Measurements from ENCODE around the gene SRGAP1.

The SRGAP1 gene

DNA sequence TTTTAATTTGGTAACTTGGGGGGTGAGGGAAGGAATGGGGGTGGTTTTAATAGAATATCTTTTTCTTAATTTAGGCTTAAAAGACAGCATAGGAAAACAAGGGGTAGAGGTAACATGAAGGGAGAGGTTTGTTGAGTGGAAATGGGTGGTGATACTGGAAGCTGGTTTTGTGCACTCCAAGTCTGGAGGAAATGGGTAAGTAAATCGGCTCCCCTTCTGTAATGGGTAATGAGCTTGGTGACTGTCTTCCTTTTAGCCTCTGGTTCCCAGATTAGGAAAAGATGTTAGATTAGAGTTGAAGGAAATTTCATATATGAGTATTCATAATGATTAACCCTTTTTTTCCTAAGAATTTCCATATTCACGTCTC lies 122.1 kb downstream of the SRGAP1 start:
- DNase-seq (ENCODE audit: low read depth in 2 of 2): no peak

DNA sequence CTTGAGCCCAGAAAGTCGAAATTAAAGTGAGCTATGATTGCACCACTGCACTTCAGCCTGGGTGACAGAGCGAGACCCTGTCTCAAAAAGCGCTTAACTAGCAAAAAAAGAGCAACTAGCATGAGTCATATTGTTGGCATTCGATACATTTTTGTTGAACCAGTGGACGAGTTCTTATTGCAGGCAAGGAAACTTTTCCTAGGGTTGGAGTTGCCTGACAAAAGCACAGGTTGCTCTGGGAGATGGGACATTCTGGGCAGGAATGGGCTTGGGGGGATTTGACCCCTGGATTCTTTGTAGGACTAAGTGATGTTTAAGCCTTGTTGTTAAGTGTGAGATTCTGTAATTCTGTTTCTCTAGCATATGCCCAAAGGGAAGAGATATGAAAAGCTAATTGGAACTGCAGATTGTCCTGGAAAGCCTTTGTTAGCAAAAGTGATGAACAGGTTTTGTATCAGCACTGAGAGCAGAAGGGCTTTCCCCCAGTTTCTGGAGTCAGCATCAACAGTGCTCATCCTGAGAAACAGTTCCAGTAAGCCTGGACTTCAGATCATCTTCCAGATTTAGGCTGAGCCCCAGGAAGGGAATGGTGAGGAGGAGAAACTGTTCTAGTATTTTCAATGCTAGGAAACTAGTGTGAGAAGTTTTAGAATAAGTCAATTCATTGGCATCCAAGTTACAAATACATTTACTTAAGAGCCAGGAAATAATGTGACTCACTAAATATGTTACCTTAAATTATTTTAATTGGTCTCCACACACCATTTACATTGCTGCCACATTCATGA lies 123.1 kb downstream of the SRGAP1 start:
- DNase-seq (ENCODE audit: low read depth in 2 of 2): no peak

DNA sequence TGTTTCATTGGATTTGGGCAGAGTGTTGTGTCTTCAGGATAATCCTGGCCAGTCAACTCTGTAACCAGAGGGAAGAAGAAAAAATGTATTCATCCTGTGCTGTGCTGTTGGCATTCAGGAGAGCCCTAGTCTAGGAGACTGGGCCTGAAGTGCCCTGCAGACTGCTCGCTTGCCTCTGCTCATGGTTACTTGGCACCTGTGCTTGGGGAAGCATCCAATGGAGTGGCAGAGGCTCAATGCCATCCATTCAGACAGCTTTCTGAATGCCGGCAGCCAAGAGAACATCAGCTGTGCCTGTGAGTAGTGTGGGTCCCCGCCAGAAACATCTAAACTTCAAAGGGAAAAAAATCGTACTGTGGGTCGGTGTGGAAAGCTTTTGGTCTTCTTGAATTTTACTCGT lies 124.2 kb downstream of the SRGAP1 start:
- DNase-seq (ENCODE audit: low read depth in 2 of 2): no peak

DNA sequence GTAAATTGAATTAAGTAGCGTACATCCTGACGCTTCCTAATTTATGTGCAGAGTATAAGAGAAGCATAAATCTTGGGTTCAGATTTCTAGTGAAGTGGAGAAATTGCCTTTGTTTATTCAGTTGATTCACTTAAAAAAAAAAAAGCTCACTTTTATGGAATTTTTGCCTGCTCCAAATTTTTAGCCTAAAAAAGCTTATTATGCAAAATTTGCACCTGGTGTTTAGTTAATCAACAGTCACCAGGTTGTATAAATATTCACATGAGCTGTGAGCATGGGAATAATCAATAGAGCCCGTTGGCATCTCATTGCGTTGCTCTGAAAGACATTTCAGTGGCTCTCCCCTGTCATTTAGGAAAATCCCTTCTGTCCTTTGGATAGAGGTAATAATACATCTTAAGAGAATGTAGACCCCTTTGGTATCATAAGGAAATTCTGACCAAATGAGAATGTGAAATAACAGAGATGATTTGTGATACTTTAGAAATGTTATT lies 132.4 kb downstream of the SRGAP1 start:
- DNase-seq (ENCODE audit: low read depth in 2 of 2): no peak

DNA sequence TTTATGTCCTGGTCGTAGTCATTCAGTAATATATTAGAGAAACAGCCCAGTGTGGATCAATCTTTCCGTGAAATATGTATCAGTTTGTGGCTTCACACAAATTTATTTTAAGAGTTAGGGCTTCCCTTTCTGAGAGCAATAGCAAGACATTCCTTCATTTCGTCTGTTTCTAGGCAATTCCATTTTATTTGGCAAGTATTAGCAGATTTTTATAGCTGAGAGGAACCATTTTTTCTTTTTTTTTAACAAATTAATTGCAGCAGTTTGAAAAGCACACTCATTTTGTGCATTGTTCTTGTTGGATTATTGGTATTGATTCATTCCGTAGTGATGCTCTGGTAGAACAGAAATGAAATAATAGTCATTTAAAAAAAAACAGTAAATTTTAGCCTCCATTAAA lies 132.9 kb downstream of the SRGAP1 start:
- DNase-seq (ENCODE audit: low read depth in 2 of 2): no peak

DNA sequence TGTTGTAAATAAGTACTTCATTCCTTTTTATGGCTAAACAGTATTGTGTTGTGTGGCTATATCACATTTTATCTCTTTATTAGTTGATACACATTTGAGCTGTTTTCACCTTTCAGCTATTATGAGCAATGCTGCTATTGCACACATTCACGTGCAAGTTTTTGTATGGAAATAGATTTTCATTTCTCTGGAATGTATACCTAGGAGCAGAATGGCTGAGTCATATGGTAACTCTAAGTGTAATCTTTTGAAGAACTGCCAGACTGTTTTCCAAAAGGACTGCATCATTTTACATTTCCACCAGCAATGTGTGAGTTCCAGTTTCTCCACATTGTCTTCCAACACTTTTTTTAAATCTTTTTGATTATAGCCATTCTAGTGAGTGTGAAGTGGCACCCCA lies 134.0 kb downstream of the SRGAP1 start:
- DNase-seq (ENCODE audit: low read depth in 2 of 2): no peak

DNA sequence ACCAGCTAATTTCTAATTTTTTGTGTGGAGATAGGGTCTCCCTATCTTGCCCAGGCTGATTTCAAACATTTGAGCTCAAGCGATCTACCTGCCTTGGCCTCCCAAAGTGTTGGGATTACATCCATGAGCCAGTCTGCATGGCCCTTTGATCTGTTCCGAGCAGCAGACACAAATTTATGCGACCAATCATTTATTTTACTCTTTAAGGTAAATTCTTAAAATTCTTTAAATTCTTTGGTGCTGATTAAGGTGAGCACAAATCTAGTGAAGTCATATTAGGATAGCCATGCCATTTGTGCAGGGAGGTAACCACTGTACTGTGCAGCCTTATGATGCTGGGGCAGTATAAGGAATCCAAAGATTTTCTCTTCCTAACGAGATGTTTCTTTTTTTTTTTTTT lies 135.7 kb downstream of the SRGAP1 start:
- DNase-seq (ENCODE audit: low read depth in 2 of 2): no peak

DNA sequence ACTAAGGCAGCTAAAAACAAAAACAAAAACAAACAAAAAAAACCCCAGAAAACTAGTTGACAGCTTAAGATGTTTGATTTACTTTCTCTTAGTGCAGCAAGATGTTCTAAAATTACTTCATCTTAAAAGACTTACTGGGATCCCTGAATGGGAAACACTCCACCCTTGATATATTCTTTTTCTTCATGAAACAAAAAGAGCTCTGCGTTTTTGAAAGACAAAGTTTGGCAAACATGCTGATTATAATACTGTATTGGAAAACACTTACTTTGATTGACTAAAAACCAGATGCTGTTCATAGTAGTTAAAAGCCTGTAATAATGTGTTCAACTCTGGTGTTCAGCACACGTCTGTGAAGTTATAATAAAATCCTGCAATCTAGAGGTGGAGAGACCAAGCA lies 136.8 kb downstream of the SRGAP1 start:
- no peak for DNase-seq (ENCODE audit: low read depth in 2 of 2)

DNA sequence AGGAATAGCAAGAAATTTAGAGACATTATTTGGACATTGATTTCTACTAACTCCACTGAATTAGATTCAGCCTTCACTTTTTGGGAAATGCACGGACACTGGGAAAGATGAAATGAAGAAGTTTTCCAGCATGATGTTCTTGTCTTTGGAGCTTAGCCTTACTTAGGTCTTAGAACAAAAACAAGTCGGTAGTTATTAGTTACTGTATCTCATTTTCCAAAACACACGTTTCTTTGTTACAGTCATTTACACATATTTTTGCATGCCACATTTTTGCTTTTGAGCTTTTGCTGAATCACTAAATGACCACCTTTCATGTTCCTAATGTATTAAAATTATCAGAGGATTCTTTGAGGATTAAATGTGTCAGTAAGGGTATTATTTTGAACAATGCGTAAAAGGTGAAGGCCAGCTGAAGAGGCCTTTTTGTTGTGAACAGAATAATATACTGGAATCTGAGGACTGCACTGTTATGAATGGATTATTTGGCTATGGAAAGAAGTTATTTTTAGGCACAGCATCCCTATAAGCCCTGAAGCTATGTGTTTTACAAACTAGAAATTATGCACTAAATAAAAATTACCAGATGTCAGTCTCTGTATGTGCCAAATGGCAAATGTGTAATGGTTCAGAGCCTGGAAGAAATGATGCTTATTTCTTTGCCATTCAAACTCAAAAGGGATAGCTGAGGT lies 138.2 kb downstream of the SRGAP1 start:
- no peak for DNase-seq (ENCODE audit: low read depth in 2 of 2)

DNA sequence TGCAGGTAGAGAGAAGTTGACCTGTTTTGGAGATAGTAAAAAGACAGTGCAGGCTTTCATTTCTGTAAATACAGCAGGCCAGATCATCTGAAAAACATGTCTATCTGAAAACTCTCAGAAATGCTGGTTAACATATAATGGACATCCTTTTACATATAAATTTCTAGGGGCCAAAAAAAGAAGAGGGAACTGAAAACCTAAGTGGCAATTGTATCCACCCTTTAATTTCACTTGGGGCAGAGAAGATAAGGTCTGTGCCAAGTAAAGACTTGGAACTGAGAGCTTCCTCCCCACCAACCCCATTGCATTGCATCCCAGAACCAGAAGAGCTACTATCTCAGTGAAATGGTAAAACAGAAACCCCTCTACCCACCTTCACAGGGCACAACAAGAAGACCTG lies 141.0 kb downstream of the SRGAP1 start:
- DNase-seq (ENCODE audit: low read depth in 2 of 2): no peak

DNA sequence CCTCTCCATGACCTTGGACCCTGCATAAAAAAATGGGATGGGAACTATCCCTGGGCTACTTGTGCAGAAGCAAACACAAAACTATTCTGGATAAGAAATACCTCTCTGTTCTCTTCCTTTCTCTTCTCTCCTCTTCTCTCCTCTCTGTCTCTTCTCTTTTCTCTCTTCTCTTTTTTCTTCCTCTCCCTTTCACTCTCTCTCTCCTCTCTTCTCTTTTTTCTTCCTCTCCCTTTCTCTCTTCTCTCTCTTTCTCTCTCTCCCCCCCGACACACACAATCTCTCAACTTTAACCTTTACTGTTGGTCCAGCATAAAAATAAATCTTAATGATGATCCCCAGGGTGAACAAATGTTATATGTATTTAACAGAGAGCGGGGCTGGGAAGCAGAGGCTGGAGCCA lies 141.4 kb downstream of the SRGAP1 start:
- no peak for DNase-seq (ENCODE audit: low read depth in 2 of 2)

DNA sequence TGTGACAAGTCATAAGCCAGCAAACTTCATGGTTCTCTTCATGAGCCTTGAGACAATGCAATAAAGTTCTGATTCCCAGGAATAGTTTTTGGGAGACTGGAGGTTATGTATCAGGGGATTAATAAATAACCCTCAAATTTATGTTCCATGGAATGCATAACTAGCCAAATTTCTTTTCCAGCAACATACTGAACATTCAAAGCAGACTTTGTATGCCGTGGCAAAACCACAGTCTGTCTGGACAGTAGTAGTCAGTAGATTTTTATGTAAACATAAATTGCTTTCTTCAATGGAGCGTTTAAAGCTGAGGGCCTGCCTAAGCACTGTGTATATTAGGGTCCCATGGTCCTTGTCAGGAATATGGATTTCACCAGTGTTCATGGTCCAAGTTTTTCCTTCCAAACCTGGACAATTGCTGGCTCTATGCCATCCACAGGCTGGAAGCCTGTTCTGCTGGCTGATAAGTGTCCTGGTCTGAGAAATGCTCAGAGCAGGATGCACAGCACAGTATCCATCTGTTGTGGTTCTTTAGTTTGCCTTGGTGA lies 144.9 kb downstream of the SRGAP1 start:
- no peak for DNase-seq (ENCODE audit: low read depth in 2 of 2)

DNA sequence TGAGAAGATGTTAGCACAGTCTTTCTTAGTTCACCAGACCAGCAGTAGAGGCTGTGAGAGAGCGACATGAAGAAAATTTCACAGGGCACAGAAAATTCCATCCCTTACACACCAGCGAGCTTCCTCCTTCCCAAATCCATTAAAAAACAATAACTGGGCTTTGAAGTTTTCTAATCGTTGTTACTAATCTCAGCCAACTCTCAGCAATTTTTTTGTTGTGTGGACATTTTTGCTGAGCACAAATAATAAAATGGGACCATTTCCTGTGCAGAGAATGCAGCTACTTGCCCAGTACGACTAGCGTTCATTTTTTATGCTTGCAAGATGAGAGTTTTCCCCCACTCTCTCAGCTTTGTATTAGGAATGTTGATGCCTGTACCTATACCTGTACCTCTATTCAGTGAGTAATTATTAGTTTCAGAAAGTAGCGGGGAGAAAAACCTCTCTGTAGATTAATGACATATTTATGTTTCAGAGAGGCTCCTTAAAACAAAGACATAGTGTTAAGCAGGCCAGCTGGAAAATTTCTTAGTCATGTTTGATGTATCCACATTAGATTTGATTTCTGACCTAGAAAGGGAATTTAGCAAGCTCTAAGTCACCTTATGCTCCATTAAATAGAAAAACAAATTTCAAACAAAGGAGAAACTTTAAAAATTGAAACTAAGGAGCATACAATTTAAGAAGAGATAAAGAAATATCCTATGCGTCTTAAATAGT lies 146.5 kb downstream of the SRGAP1 start:
- DNase-seq (ENCODE audit: low read depth in 2 of 2): no peak

DNA sequence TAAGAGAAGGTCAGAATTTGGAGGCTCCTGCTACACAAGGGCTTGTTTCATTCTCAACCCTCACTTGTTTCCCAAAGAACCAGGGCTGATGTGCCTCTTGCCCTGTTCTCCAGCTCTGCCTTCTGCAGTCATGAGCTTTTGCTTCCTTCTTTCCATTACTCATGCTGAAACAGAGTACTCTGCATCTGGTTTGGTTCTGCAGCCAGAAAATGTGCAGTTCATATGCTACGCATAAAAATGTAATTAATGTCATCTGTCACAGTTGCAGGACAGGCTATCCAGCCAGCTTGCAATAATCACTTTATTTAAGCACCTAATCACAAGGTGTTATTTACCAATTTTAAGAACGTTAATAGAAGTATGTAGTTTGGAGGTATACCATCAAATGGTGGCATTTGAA lies 150.2 kb downstream of the SRGAP1 start:
- no peak for DNase-seq (ENCODE audit: low read depth in 2 of 2)

DNA sequence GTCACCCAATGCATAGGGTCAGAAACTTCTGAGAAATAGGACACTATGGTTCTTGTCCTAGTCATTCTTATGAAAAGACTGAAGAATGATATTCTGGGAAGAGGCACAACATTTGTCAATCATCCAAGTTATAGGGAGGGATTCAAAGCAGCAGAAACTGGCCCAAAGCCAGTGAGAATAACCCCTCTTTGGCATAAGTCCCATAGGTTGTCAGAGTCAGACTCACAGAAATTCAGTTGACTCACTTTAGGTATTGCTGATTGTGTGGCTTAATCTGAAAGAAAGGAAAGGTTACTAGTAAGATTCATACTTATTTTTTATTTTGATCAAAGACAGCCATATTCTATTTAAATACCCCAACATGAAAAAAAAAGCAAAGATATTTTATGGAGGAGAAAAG lies 151.0 kb downstream of the SRGAP1 start:
- DNase-seq (ENCODE audit: low read depth in 2 of 2): no peak

DNA sequence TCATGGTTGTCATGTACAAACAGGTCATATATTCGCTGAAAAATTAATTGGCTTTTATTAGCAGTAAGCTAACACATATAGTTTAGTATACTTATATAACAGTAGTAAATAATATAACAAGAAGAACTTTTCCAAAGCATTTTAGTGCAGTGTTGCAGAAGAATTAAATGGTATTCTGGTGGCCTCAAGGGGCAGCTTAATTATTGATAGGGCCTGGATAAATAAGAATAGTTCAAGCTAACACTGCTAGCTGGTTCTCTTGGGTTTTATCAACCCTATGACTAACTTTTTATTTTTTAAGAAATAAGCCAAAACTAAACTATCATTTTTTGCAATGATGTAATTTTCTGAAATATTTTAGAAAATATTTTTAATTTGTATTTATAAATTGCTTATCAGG lies 152.1 kb downstream of the SRGAP1 start:
- no peak for DNase-seq (ENCODE audit: low read depth in 2 of 2)

DNA sequence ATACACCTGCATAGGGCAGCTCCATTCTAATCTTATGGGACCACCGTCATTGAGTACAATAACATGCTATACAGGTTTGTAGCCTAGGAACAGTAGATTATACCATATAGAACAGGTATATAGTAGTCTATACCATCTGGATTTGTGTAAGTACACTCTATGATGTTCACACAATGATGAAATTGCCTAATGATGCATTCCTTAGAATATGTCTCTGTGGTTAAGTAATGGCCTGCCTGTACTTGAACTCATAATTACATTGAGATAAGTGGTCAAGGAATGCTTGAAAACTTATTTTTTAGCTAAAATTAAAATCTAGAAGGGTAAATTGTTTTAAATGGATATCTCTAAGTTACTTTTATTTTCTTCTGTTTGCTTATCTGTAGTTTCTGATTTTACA lies 152.7 kb downstream of the SRGAP1 start:
- no peak for DNase-seq (ENCODE audit: low read depth in 2 of 2)

DNA sequence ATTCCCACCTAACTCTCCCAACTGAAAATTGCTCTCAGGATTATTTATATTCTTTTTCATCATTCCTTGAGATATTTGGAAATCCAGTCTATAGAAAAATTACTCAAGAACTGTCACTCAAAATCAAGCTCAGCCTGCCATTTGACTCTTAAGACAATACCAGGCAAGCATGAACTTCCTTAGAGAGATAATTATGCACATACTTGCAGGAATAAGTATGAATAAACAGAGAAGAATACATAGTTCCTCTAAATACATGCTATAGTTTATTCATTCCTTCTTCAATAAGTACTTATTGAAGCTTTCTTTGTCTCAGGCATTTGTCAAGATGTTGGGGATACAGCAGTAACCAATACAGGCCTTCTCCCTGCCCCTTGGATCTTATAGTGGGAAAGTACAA lies 154.1 kb downstream of the SRGAP1 start:
- DNase-seq (ENCODE audit: low read depth in 2 of 2): no peak

DNA sequence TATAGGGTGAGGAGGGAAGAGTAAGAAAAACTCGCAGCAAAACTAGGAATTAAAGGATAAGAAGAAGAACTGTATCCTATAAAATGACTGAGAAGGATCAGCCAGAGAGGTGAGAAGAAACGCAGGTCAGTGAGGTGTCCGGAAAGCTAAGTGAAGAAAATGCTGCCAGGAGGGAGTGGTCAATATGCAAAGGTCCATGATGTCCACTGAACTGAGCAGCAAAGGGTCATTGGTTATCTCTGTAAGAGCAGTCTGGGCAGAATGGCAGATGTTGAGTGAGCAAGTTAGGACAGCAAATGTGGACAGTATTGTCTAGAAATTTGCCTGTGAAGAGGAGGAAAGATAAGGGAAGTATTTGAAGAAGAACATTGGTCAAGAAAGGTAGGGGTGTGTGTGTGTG lies 155.4 kb downstream of the SRGAP1 start:
- DNase-seq (ENCODE audit: low read depth in 2 of 2): no peak

DNA sequence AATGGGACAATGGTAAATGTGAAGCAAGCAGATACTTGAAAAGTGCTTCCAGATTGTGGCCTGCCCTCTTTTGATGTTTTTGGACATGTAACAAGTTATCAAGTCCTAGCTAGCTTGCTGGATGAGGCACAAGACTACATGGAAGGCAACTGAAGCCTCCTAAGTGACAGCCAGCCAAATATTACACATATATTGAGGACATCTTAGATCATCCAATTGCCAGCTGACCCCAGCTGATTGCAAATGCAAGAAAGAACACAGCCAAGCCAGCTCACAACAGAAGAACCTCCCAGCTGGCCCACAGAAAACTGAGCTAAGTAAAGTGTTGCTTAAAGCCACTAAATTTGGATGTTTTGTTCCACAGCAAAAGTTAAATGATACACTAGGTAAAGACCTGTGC lies 156.9 kb downstream of the SRGAP1 start:
- DNase-seq (ENCODE audit: low read depth in 2 of 2): no peak

DNA sequence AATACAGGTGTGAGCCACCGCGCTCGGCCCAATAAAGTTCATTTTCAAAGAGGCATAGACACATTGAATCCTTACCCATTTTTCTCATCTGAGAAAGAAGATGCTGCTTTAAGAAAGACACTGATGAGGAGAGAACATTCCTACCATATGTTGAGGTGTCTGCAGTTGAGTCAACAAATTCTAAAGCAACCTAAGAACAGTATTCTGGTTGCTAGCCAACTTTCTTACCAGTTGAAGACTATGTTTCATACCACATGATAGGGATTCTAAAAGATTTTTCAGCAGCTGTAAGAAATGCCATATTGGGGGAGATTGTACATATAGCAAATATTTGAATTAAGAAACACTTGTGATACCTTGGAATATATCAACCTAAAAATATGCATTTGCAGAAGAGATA lies 160.1 kb downstream of the SRGAP1 start:
- no peak for DNase-seq (ENCODE audit: low read depth in 2 of 2)

DNA sequence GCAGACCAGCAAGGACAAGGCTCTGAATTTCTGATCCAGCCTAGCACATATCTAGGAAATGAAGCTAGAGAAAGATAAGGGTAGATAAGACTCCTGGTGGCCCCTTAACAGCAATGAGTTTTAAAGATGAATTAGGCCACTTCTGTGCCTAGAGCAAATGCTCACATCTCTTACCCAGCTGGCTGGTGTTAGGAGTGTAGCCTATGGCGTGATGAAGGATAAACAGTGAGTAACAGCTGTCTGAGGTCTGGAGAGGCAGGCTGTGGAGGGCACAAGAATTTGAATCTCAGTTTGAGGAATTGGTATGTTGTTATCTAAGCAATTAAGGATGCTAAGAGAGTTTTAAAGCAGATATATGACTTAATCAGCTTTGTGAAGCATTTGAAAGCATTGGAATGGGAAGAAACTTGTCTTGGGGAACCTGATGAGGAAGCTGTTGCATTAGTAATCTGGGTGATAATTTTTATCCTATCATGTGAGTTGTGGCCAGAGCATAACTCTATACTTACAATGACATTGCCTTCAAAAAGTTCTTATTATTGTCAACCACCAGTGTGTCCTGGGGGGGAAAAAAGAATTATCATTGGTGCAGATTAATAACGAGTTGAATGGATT lies 161.8 kb downstream of the SRGAP1 start:
- DNase-seq (ENCODE audit: low read depth in 2 of 2): no peak

All from stimulated activated CD8-positive, alpha-beta memory T cell treated with anti-CD3 and anti-CD28 coated beads, Interleukin-2, amount 100 ng/mL, for 1 hour (primary cell).